ENCODE results near the gene DCXR. TPM values are rescaled to one million over a fixed set of nuclear protein-coding genes. Genes with fewer than 3 reads are reported as not detected.
A peak's percentile ranks its signal among the peaks of the same experiment; 100 is the strongest.

DCXR gene
- total and polyA plus RNA-seq, 2 of the 4 experiments (the other 2 are of a cell fraction) = 36.6 to 139 TPM

DNA sequence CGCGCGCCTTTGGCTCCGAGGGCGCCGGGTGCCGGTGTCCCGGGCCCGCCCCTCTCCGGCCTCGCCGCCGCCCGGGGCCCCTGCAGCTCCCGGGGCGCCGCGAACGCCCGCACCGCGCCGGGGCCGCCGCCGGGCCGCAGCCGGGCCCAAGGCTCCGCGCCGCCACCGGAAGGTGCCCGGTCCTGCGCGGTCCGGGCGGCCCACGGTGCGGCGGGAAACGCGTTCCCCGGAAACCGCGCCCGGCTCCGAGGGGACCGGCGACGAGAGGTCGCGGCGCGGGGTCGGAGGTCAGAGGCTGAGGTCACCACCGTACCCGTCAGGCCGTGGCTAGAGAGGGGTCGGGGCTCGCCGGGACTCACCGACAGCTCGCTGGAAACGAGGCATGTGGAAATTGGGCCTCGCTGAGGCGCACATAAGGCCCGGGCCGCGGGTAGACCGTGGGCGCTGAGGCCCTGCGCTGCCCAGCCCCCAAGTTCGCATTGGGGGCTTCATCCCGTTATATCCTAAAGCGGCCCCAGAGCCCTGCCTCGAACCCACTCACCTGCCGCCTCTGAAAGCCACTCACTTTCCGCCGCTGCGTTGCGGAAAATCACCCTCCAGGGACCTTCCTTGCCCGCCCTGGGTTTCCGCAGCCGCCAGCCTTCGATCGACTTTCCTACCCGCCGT, 28.3 kb upstream of the DCXR start, which contains the start of gene DUS1L:
Gene DUS1L (minus strand): TSS at position 167 of the 666 bp plus-strand sequence. CDS start 745 bp downstream, outside the sequence.
- Histone ChIP-seq H3K4me3 (ENCODE audit: insufficient read depth, low read depth, low read length) (peak within 1 kb of the TSS; percentile 57), H3K36me3 (ENCODE audit: control insufficient read depth, insufficient read depth, low read length) (peaks cover 28% of the 10 kb centered on the region), H3K9ac (ENCODE audit: low read depth, low read length) (peak within 1 kb of the TSS; percentile 76), H3K4me1 (ENCODE audit: control insufficient read depth, insufficient read depth, low read length) (peaks cover 10% of the 10 kb centered on the region), H4K8ac (ENCODE audit: low read depth in 2 of 2, low read length in 2 of 2) (peak within 1 kb of the TSS; percentile 100), H3K27ac (ENCODE audit: insufficient read depth, low read length) (peak within 1 kb of the TSS; percentile 74), H3K23ac (ENCODE audit: low read depth, low read length) (peak within 1 kb of the TSS; percentile 77; the same call in 1 of the 2 replicates), H4K91ac (ENCODE audit: insufficient read depth, low read depth, low read length) (peak within 1 kb of the TSS; percentile 81), H2BK120ac (ENCODE audit: low read depth, low read length) (peak within 1 kb of the TSS; percentile 66; the same call in 1 of the 2 replicates), H2AFZ (replicated peaks; ENCODE audit: low read length, poor library complexity) (peak within 1 kb of the TSS; percentile 100), H2BK5ac (ENCODE audit: low read depth, low read length, poor library complexity, severe bottlenecking) (peak within 1 kb of the TSS; percentile 82), H3K79me1 (ENCODE audit: low read depth in 1 of 2, low read length in 2 of 2) (peaks cover 5 to 36% of the 10 kb centered on the region in 2 experiments; a peak in 3 of 4 replicates), H3K4me2 (ENCODE audit: low read depth, low read length) (peak within 1 kb of the TSS; percentile 92), H2AK5ac (ENCODE audit: low read depth, low read length) (peak within 1 kb of the TSS; percentile 48), H2BK20ac (ENCODE audit: low read depth, low read length) (no peak within 1 kb of the TSS), H3K4ac (ENCODE audit: low read depth, low read length) (peak within 1 kb of the TSS; percentile 97), H3K9me1 (ENCODE audit: insufficient read depth, low read length) (no peaks in the 10 kb centered on the region; the same call in 1 of the 2 replicates), H4K5ac (ENCODE audit: low read depth, low read length) (peak within 1 kb of the TSS; percentile 100), H2BK15ac (ENCODE audit: low read depth, low read length) (no peak within 1 kb of the TSS; the same call in 2 of the 3 replicates), H3K9me3 (ENCODE audit: control insufficient read depth, insufficient read depth, low read length) (no peaks in the 10 kb centered on the region), H3K56ac (ENCODE audit: extremely low read depth, insufficient read depth, low read length) (no peak within 1 kb of the TSS), H3K18ac (ENCODE audit: low read depth, low read length) (peak within 1 kb of the TSS; percentile 25; the same call in 1 of the 2 replicates), H3K27me3 (ENCODE audit: control insufficient read depth, insufficient read depth, low read length) (no peaks in the 10 kb centered on the region), H4K20me1 (ENCODE audit: insufficient read depth, low read length) (peaks cover 3% of the 10 kb centered on the region; the same call in 1 of the 2 replicates), H2AK9ac (replicated peaks; ENCODE audit: low read depth, low read length, poor library complexity) (peak within 1 kb of the TSS; percentile 99), H3K14ac (replicated peaks; ENCODE audit: low read depth, low read length) (peak within 1 kb of the TSS; percentile 94)
- DNase-seq (peak; percentile 37), ATAC-seq (ENCODE audit: low read depth) (peak; percentile 95)
- TF ChIP-seq MAZ (IDR thresholded peaks at IDR 0.05; ENCODE audit: borderline replicate concordance, low read depth, low read length) (peak; percentile 76; the same call in 1 of the 2 replicates), SMC3 (IDR thresholded peaks at IDR 0.05; ENCODE audit: low read depth, low read length) (no peak)
- in situ Hi-C loops (cut with MboI; ENCODE audit: low sequenced_read_pairs) = no loop called here
- WGBS, 2 experiments (ENCODE audit: extremely low coverage in 2 of 2, insufficient read length in 1 of 2) = 5% methylated on average over 37 of the region's 88 CpGs; no CpG with 5 or more reads in 1 of the 2 experiments
- intact Hi-C loops (cut with micrococcal nuclease) = no loop called here
- BruUV-seq (replicated peaks) = no TSS peak
- ChIA-PET POLR2A (ENCODE audit: unreplicated experiment) (no interaction called here), CTCF (interaction anchor here (1.1 kb wide), 1 partner anchor 28 kb away, joined by 3 read pairs; no protein-coding TSS in a partner anchor)
- dilution Hi-C loops (cut with HindIII; ENCODE audit: low sequenced_read_pairs, unreplicated experiment) = no loop called here

Measured in IMR-90 (cell line).